Muscle layer of colon (tissue), 2 donors: ENCODE measurements around the gene NFKB1.
"Not testable (repeated sequence)": the region's sequence is repeated elsewhere in the genome, so short reads cannot be mapped to it uniquely, and the experiment has no call there.

ENCODE experiments used
- H3K27ac ChIP-seq: one replicate; pipeline ENCODE4 v1.7.0; 2013; ENCODE audit warnings: low read depth, mild to moderate bottlenecking, low read length, moderate library complexity
- H3K27me3 ChIP-seq, 2 donors: one replicate each; pipeline ENCODE4 v1.7.0; 2013; ENCODE audit warnings: low read length in 2 of 2, mild to moderate bottlenecking in 2 of 2; ENCODE audit not compliant: insufficient read depth in 2 of 2, control insufficient read depth in 1 of 2
- H3K36me3 ChIP-seq: one replicate; pipeline ENCODE4 v1.7.0; 2013; ENCODE audit warnings: mild to moderate bottlenecking, low read length; ENCODE audit not compliant: insufficient read depth
- H3K4me1 ChIP-seq: one replicate; pipeline ENCODE4 v1.7.0; 2013; ENCODE audit warnings: mild to moderate bottlenecking, low read length; ENCODE audit not compliant: insufficient read depth
- H3K4me3 ChIP-seq, 2 donors: one replicate each; pipeline ENCODE4 v1.7.0; 2013; ENCODE audit warnings: low read length in 2 of 2, low read depth in 1 of 2, mild to moderate bottlenecking in 1 of 2, moderate library complexity in 1 of 2
- H3K9ac ChIP-seq: one replicate; pipeline ENCODE4 v1.7.0; 2013; ENCODE audit warnings: low read length
- H3K9me3 ChIP-seq: one replicate; pipeline ENCODE4 v1.7.0; 2013; ENCODE audit warnings: mild to moderate bottlenecking, low read length
- donor health status: abdominal sarcoma.
- donor health status: Adenocarcinoma of cecum.

Gene NFKB1

DNA sequence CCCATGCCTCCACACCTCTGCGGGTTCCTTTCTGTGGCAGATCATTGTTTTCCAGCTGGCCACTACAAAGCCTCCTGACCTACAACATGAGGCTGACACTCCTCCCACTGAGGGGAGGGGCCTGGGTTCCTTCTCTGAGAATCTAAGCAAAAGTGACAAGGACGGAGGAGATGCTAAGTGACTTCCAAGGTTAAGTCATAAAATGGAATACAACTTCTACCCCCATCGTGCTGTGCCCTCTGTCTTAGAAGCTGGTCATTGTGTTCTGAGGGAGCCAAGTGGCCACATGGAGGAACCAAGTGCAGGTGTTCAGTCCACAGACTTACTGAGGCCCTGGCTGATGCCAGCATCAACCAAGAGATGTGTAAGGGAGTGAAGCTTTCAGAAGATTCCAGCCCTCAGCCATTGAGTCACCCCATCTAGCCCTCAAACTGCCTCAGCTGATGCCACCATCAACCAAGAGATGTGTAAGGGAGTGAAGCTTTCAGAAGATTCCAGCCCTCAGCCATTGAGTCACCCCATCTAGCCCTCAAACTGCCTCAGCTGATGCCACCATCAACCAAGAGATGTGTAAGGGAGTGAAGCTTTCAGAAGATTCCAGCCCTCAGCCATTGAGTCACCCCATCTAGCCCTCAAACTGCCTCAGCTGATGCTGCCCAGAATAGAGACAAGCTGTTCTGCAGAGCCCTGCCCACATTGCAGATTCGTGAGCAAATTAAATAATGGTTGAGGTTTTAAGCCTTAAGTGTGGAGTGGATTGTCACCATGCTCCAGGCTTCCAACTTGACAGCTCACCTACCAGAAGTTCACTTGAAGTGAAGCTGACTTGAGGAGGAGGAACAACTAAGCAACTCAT, 118.8 kb downstream of the NFKB1 start:
- not testable (repeated sequence) for H3K9me3 ChIP-seq, H3K27ac ChIP-seq, H3K9ac ChIP-seq, H3K4me3 ChIP-seq, H3K27me3 ChIP-seq, H3K4me1 ChIP-seq
- H3K36me3 ChIP-seq, result peaks cover 12% of the 10 kb centered on the region

DNA sequence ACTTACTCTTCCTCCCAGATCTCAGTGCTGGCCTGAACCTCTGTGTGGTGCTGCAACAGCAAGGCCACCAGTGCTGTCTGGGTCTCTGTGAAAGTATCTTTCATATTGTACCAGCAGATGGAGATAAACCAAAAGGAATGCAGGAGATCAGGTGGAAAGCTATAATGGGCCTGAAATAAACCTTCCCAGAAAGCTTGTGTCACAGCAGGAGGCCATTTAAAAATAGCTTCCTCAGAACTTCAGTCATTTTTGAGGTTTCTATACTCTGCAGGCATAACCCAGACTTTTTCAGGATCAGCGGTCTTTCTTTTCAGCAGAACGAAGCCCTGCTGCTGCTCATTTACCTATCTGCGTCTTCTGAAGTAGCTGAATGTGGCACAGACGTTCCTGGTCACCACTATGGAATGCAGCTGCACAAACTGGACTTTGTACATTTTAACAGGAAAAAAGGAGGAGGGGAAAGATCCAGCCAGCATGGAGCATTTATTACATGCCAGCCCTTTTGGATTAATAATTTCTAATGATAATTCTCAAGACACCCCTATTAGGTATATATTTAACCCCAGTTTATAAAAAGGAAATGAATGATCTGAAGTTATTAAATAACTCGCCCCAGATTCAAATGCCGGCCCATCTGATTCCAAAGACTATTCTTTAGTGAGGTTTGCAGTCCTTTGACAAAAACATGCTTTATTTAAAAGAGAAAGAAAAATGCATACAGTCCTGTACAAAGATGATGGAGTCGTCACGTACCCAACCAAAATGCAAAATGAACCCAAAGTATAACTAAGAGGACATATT, 119.7 kb downstream of the NFKB1 start:
- Histone ChIP-seq H3K9me3 (no peaks in the 10 kb centered on the region), H3K27ac (no peak overlapping the region), H3K27me3 (no peaks in the 10 kb centered on the region), H3K36me3 (peaks cover 9% of the 10 kb centered on the region), H3K4me3 (no peak overlapping the region), H3K9ac (no peak overlapping the region), H3K4me1 (peaks cover 6% of the 10 kb centered on the region)

DNA sequence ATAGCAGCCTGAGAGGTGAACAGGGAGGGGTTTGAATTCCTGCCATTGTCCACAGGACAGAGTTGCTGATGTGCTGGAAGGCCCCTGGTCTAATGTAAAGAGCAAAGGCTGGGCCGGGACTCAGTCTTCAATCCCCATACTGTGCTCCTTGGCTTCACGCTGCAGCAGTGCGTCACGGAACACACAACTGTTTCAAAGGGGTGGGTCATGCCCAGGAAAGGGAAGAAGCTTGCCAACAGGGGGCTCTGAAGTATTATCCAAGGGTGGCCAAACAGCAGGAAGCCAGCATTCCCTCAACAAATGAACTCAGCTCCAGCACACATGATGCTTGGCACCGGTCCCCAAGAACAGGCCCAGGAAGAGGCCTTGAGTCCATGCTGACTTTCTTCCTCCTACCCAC, 122.5 kb downstream of the NFKB1 start:
- no peak overlapping the region for H3K9ac ChIP-seq
- no peaks in the 10 kb centered on the region for H3K36me3 ChIP-seq
- H3K27ac ChIP-seq, result no peak overlapping the region
- no peaks in the 10 kb centered on the region for H3K4me1 ChIP-seq
- no peak overlapping the region for H3K4me3 ChIP-seq
- no peaks in the 10 kb centered on the region for H3K27me3 ChIP-seq
- no peaks in the 10 kb centered on the region for H3K9me3 ChIP-seq

DNA sequence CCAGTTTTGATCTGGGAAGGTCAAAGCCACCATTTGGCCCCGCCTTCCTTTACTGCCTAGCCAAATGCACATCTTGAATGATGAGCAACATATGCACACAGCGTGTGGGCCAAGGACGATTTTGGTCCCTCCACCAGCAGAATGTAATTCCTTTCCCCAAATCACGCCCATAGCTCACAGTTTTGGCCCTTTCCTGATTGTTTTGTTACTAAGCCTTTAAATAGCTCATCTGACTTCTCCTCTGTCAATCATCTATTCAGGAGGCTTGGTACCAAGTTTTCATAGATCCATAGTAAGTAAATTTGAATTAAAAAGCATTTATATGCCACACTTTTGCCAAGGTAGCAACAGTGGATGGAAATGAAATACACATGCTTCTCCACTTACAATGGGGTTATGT, 123.3 kb downstream of the NFKB1 start:
- no peak overlapping the region for H3K27ac ChIP-seq
- no peak overlapping the region for H3K4me3 ChIP-seq
- H3K36me3 ChIP-seq, result no peaks in the 10 kb centered on the region
- no peaks in the 10 kb centered on the region for H3K9me3 ChIP-seq
- no peak overlapping the region for H3K9ac ChIP-seq
- no peaks in the 10 kb centered on the region for H3K4me1 ChIP-seq
- no peaks in the 10 kb centered on the region for H3K27me3 ChIP-seq

DNA sequence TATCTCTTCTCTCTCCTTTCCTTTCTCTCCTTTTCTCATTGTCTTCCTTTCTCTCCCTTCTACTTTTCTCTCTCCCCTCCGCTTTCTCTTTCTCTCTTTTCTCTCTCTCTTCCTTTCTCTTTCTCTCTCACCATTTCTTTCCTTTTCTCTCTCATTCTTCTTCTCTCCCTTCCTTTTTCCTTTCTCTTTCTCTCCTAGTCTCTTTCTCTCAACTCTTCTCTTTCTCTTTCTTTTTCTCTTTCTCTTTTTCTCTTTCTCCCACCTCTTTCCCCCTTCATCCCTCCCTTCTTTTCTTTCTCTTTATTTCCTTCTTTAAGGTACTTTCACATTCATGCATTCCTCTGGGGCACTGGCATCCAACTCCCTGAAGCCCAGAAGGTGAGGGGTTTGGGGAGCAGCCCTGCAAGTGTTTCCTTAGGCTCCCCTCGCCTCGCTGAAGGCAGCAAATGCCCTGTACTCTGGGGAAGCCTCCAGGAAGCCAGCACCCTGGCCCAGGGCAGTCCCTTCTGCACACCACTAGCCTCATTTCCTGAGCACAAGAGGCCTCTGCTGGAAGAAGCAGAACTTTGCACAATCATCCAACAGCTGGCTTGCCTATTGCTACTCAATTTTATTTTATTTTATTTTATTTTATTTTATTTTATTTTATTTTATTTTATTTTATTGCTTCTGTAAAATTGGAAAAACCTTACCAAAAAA, 124.2 kb downstream of the NFKB1 start:
- Histone ChIP-seq H3K36me3 (no peaks in the 10 kb centered on the region), H3K4me3 (no peak overlapping the region), H3K4me1 (no peaks in the 10 kb centered on the region), H3K9me3 (no peaks in the 10 kb centered on the region), H3K27ac (no peak overlapping the region), H3K27me3 (no peaks in the 10 kb centered on the region), H3K9ac (no peak overlapping the region)

DNA sequence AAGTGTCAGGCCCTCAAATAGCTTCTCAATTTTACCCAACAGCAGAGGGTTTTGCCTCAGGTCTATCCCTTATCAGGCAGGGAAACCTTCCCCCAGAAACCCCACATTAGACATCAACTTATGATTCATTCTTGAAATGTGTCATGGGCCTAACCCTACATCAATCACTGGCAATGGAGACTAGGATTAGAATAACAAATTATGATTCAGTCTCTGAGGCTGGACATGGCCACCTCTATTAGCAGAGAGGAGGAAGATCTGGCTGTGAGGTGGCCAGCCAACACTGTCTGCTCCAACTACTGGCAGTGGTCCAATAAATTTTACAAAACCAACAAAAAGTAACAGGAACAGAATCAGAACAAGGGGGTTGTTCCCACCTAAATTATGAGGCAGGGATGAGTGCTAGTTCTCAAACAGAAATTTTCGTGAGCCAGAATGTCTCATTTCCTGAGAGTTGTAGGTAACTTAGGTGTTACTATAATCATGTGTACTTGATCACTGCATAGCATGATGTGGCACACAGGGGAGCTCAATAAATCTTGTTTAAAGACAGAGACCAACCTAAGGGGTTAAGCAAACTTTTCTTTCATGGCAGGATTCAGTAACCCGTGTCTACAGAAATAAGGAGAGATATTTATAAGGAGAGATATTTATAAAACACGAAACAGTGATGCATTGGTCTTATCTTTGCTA, 126.8 kb downstream of the NFKB1 start:
- Histone ChIP-seq H3K4me3 (no peak overlapping the region), H3K27me3 (no peaks in the 10 kb centered on the region), H3K9me3 (no peaks in the 10 kb centered on the region), H3K9ac (no peak overlapping the region), H3K4me1 (no peaks in the 10 kb centered on the region), H3K27ac (no peak overlapping the region), H3K36me3 (peaks cover 7% of the 10 kb centered on the region)

DNA sequence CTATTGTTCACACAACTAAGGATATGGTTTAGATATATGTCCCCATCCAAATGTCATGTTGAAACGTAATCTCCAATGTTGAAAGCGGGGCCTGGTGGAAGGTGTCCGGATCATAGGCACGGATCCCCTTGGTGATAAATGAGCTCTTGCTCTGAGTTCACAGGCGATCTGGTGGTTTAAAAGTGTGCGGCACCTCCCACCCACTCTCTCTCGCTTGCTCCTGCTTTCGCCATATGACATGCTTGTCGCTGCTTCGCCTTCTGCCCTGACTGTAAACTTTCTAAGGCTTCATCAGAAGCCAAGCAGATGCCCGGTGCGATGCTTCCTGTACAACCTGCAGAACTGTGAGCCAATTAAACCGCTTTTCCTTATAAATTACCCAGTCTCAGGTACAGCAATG, 128.5 kb downstream of the NFKB1 start:
- no peaks in the 10 kb centered on the region for H3K4me1 ChIP-seq
- H3K9me3 ChIP-seq, result no peaks in the 10 kb centered on the region
- no peak overlapping the region for H3K9ac ChIP-seq
- H3K4me3 ChIP-seq, result no peak overlapping the region
- H3K27me3 ChIP-seq, result no peaks in the 10 kb centered on the region
- H3K27ac ChIP-seq, result no peak overlapping the region
- H3K36me3 ChIP-seq, result peaks cover 14% of the 10 kb centered on the region

DNA sequence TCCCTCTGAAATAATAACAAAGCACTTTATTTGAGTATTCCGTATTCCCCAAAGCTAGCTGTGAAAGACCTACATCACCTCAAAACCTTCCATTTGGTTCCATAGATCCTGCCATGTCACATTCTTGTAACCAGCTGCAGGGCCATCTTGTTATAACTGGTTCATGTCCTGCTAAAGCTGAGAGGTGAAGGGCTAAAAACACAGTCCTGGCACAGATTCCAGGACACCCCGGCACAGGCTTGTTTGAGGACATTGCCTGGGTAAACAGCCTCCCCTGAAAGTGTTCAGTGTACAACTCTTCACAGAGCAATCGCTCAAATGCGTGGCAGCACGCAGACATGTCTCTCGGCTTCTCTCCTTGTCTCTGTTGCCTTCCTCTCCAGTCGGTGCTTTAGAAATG, 130.5 kb downstream of the NFKB1 start:
- no peaks in the 10 kb centered on the region for H3K4me1 ChIP-seq
- H3K27ac ChIP-seq, result no peak overlapping the region
- no peak overlapping the region for H3K4me3 ChIP-seq
- no peaks in the 10 kb centered on the region for H3K9me3 ChIP-seq
- H3K27me3 ChIP-seq, result no peaks in the 10 kb centered on the region
- peaks cover 25% of the 10 kb centered on the region for H3K36me3 ChIP-seq
- H3K9ac ChIP-seq, result no peak overlapping the region

DNA sequence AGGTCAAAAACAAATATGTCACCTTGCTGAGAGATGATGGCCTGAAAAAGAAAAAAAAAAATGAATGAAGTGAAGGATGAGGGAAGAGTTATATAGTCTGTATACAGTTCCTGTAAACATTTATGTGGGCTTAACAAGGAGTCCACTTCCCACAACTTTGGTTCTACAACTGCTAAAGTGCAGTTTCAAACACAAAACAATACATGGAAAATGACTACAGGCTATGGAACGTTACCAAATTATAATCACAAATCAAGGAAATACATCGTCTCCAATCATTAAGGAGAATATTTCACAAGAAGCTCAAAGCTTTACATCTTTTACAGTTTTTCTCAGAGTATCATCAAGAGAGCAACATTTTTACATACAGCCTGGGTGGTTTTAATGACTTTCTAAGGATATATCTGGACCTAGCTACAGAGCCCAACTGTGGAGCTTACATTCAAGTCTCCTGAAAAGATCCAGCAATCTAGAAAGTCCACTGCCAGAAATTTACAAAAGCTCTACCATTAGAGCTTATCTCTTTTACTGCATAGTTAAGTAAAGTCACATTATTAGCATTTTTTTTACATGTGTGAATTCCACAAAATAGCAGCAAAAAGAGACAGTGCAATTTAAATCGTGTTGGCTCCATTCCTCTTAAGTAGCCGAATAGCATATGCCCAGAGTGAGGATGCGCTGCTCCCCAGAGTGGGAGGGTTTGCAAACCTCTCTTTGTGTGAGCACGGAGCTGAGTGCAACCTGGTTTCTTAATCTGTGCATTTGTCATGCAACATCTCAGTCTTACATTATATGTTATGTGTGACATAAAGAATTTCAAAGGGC, 131.3 kb downstream of the NFKB1 start:
- Histone ChIP-seq H3K27ac (no peak overlapping the region), H3K9ac (no peak overlapping the region), H3K4me3 (no peak overlapping the region), H3K9me3 (no peaks in the 10 kb centered on the region), H3K36me3 (peaks cover 25% of the 10 kb centered on the region), H3K27me3 (no peaks in the 10 kb centered on the region), H3K4me1 (no peaks in the 10 kb centered on the region)

DNA sequence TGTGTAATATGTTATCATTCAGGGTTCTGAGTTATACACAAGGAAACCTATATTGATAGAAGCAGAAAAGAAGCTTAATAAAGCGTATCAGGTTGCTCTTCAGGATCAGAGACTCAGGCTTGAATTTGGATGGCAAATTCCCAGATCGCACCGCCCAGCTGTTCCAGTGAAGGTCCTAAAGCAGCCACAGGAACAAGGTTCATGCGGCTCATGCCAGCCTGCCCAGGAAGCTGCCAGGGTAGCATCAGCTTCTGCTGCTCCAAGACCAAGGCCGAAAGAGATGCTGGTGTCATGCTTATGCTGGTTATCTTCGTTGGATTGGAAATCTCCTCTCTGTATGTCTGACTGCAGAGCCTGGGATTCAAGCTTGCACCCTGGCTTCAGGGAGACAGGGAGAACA, 131.9 kb downstream of the NFKB1 start:
- Histone ChIP-seq H3K4me3 (no peak overlapping the region), H3K36me3 (peaks cover 27% of the 10 kb centered on the region), H3K27ac (no peak overlapping the region), H3K4me1 (no peaks in the 10 kb centered on the region), H3K9me3 (no peaks in the 10 kb centered on the region), H3K27me3 (no peaks in the 10 kb centered on the region), H3K9ac (no peak overlapping the region)
